Esophagus muscularis mucosa (tissue), 3 donors: ENCODE results near the gene CCNJ.

Experiments
- CTCF ChIP-seq, 3 experiments: fragments of 200-600 bp in 2 of 3; fragments of 450-650 bp in 1 of 3; sonication (generic) in 2 of 3; IDR thresholded peaks; one replicate each; pipeline ENCODE4 v1.5.1; 2017 to 2019; ENCODE audit warnings: antibody characterized with exemption in 3 of 3, mild to moderate bottlenecking in 2 of 3, moderate library complexity in 1 of 3
- POLR2AphosphoS5 ChIP-seq, 2 donors: sonication (generic); formaldehyde crosslinking; IDR thresholded peaks; one replicate each; pipeline ENCODE4 v1.6.1; 2017; ENCODE audit warnings: antibody characterized with exemption in 2 of 2

- TF ChIP-seq CTCF (IDR thresholded peaks at IDR 0.05) (no peak), POLR2AphosphoS5 (IDR thresholded peaks at IDR 0.05) (peak; percentile 84)
Observed at GRCh38 chr10:96089670-96090462, 46.5 kb downstream of the CCNJ start.
